K562 (cell line): ENCODE results near the gene LUZP1. TPM values are rescaled to one million over a fixed set of nuclear protein-coding genes. Genes with fewer than 3 reads are reported as not detected.

Experiments
- ATAC-seq: fragments of 200-7000 bp; cut with Tn5 transposase; 3 replicates; pipeline ENCODE4 v1.9.1; 2020; ENCODE audit warnings: moderate library complexity
- BruUV-seq: library from RNA; stranded (reverse); fragments of 400-500 nt; replicated peaks from 2 replicates; lab custom pipeline; 2021; lab: Mats Ljungman, UMichigan
- CTCF ChIA-PET: fragments of 300-600 bp; formaldehyde crosslinking; extraction: SDS; loops from one replicate; lab custom pipeline; 2021; ENCODE audit warnings: low intra/inter-chr PET ratio; lab: Yijun Ruan, JAX
- POLR2A ChIA-PET: fragments of 300-600, 350-650 bp; sonication (Branson Sonifier 250); formaldehyde crosslinking; extraction: SDS; loops from one replicate; lab custom pipeline; 2021; ENCODE audit warnings: antibody characterized with exemption, inconsistent platforms; lab: Yijun Ruan, JAX
- DNase-seq, 4 experiments: peaks; one replicate each; pipeline versions ENCODE4 v3.0.0 to v3.0.0-alpha.2; 2011 to 2018; ENCODE audit warnings: low spot score in 3 of 4, mixed read lengths in 3 of 4; ENCODE audit errors: extremely low read depth in 1 of 4
- FAIRE-seq: peaks from 2 replicates; lab custom pipeline; 2011; peaks lifted over from hg19 to GRCh38; lab: Jason Lieb, UNC
- H2AFZ ChIP-seq: 2 replicates; pipeline ENCODE4 v1.6.0; 2011; ENCODE audit warnings: low read depth, low read length, control low read depth, inconsistent platforms
- H3K27ac ChIP-seq: fragments of 200-600 bp; 3 replicates; pipeline ENCODE4 v1.8.0; 2011; ENCODE audit warnings: low read depth, mild to moderate bottlenecking, control low read depth, inconsistent platforms, low read length, moderate library complexity, mixed read lengths; ENCODE audit errors: extremely low read depth
- H3K27me3 ChIP-seq, 2 experiments: fragments of 300-600 bp in 1 of 2; 2 replicates in 1 of 2; 3 replicates in 1 of 2; pipeline versions ENCODE4 v1.6.0 to v1.8.0; 2011; ENCODE audit warnings: inconsistent platforms in 2 of 2, low read length in 2 of 2, mild to moderate bottlenecking in 1 of 2, mixed read lengths in 1 of 2, moderate library complexity in 1 of 2; ENCODE audit not compliant: control insufficient read depth in 2 of 2, insufficient read depth in 2 of 2
- H3K36me3 ChIP-seq: fragments of 300-600 bp; 3 replicates; pipeline ENCODE4 v1.8.0; 2011; ENCODE audit warnings: mild to moderate bottlenecking, low read length, inconsistent platforms; ENCODE audit not compliant: control insufficient read depth, insufficient read depth
- H3K4me1 ChIP-seq, 2 experiments: fragments of 200-600 bp in 1 of 2; replicated peaks in 1 of 2; 2 replicates in 1 of 2; 3 replicates in 1 of 2; pipeline versions ENCODE4 v1.5.1 to v1.8.0; 2011; ENCODE audit warnings: inconsistent platforms in 2 of 2, low read length in 2 of 2, mild to moderate bottlenecking in 1 of 2, mixed read lengths in 1 of 2, moderate library complexity in 1 of 2; ENCODE audit not compliant: control insufficient read depth in 2 of 2, insufficient read depth in 2 of 2
- H3K4me2 ChIP-seq: 2 replicates; pipeline ENCODE4 v1.6.1; 2011; ENCODE audit warnings: low read length, control low read depth, inconsistent platforms, mixed read lengths; ENCODE audit not compliant: insufficient read depth
- H3K4me3 ChIP-seq: fragments of 200-600 bp; sonication (generic), shearing (Covaris generic); 2 replicates; pipeline ENCODE4 v1.5.1; 2016; ENCODE audit warnings: control low read depth, inconsistent platforms
- H3K79me2 ChIP-seq: fragments of 200-600 bp; 3 replicates; pipeline ENCODE4 v1.8.0; 2011; ENCODE audit warnings: low read length, inconsistent platforms; ENCODE audit not compliant: control insufficient read depth, insufficient read depth
- H3K9ac ChIP-seq, 2 experiments: 2 replicates each; pipeline versions ENCODE4 v1.6.0 to v1.6.1; 2011; ENCODE audit warnings: low read depth in 2 of 2, low read length in 2 of 2, control low read depth in 1 of 2, inconsistent platforms in 1 of 2, mild to moderate bottlenecking in 1 of 2, mixed read lengths in 1 of 2; ENCODE audit not compliant: insufficient read depth in 1 of 2
- H3K9me1 ChIP-seq: one replicate; pipeline ENCODE4 v1.6.0; 2011; ENCODE audit warnings: inconsistent platforms, mild to moderate bottlenecking, low read length, moderate library complexity; ENCODE audit not compliant: control insufficient read depth, insufficient read depth
- H3K9me3 ChIP-seq: replicated peaks from 2 replicates; pipeline ENCODE4 v1.5.1; 2011; ENCODE audit warnings: low read depth, low read length, inconsistent platforms; ENCODE audit not compliant: control insufficient read depth, insufficient read depth
- H4K20me1 ChIP-seq: replicated peaks from 2 replicates; pipeline ENCODE4 v1.6.1; 2011; ENCODE audit warnings: low read length, inconsistent platforms, mixed read lengths; ENCODE audit not compliant: control insufficient read depth, insufficient read depth
- CXXC5 ChIP-seq: fragments of 250-450 bp; sonication (Bioruptor Pico); IDR thresholded peaks from 2 replicates; pipeline ENCODE4 v1.8.0; 2022; ENCODE audit warnings: inconsistent platforms, mild to moderate bottlenecking, moderate library complexity
- MBD1 ChIP-seq: fragments of 250-450 bp; sonication (Bioruptor Pico); IDR thresholded peaks from 2 replicates; pipeline ENCODE4 v1.8.0; 2022; ENCODE audit warnings: inconsistent platforms
- MLLT1 ChIP-seq, 2 experiments: fragments of 450-650 bp; IDR thresholded peaks; 2 replicates each; pipeline ENCODE4 v1.6.1; 2016
- NCOA6 ChIP-seq: fragments of 450-650 bp; IDR thresholded peaks from 2 replicates; pipeline ENCODE4 v1.6.1; 2017; ENCODE audit warnings: mild to moderate bottlenecking
- ZBTB40 ChIP-seq, 2 experiments: fragments of 450-650 bp in 1 of 2; sonication (generic) in 1 of 2; formaldehyde crosslinking in 1 of 2; IDR thresholded peaks; 2 replicates each; pipeline versions ENCODE4 v1.7.1 to v1.9.0; 2016 to 2022; ENCODE audit warnings: inconsistent platforms in 1 of 2, mild to moderate bottlenecking in 1 of 2, missing genetic modification reagents in 1 of 2
- ZNF23 ChIP-seq: fragments of 250-450 bp; sonication (Bioruptor Pico); IDR thresholded peaks from 2 replicates; pipeline ENCODE4 v1.4.0; 2020; ENCODE audit warnings: mild to moderate bottlenecking
- ZNF395 ChIP-seq: fragments of 200-800 bp; sonication (Bioruptor generic); IDR thresholded peaks from 2 replicates; pipeline ENCODE4 v1.6.1; 2017; ENCODE audit warnings: missing genetic modification characterization, missing compliant biosample characterization
- WGBS: fragments of 100-300 bp; shearing (Covaris generic); methylation state at CpG from one replicate; pipeline ENCODE4 v1.1.6; 2016; ENCODE audit warnings: low coverage, mixed read lengths; ENCODE audit not compliant: insufficient coverage; ENCODE audit errors: missing lambda C conversion rate; 5-methylcytosine and 5-hydroxymethylcytosine counted together
- in situ Hi-C: fragments of 300-500 bp; cut with MboI; formaldehyde crosslinking; loops from 4 replicates; pipeline ENCODE4 v1.15.0; 2018; ENCODE audit warnings: inconsistent platforms, mixed read lengths
- intact Hi-C: fragments of 100-400 bp; cut with micrococcal nuclease; formaldehyde crosslinking; loops from 2 replicates; pipeline ENCODE4 v1.14.2; 2022
- polyA plus RNA-seq, 8 experiments: library from polyadenylated mRNA; depleted of rRNA in 4 of 8; stranded (reverse) in 5 of 8; unstranded in 3 of 8; fragments of >200 nt; fragmentation: Nextera tagmentation in 2 of 8; fragmentation: Illumina TruSeq in 1 of 8; extraction: Ambion mirVana in 2 of 8; extraction: Trizol in 1 of 8; gene quantifications; 2 replicates each; pipeline versions ENCODE4 v1.2.1 to v1.2.3, GENCODE V29; 2011 to 2014; ENCODE audit warnings: inconsistent platforms in 1 of 8, missing spikeins in 1 of 8
- total RNA-seq, 7 experiments: library from RNA; depleted of rRNA in 6 of 7; stranded (reverse); fragments of >200 nt in 6 of 7; fragmentation: Illumina TruSeq in 2 of 7; extraction: Trizol in 2 of 7; gene quantifications; 2 replicates each; pipeline versions ENCODE4 v1.2.1 to v1.2.3, GENCODE V29; 2011 to 2021; ENCODE audit warnings: low replicate concordance in 1 of 7

LUZP1 gene
- total and polyA plus RNA-seq, 9 of the 15 experiments (the other 6 are each of a cell fraction or from before 2014, with no cell fraction given): 6.5 to 19.1 (median 12.4) TPM

GRCh38 chr1:23110391-23110790, 58.3 kb downstream of the LUZP1 start:
- Histone ChIP-seq H3K9ac (no peak overlapping the region), H4K20me1 (0 out of 2 replicates have a peak, but pooled peaks cover 4% of the 10 kb centered on the region), H3K79me2 (peaks cover 39% of the 10 kb centered on the region), H3K27me3 (no peaks in the 10 kb centered on the region), H3K36me3 (peaks cover 14% of the 10 kb centered on the region; the same call in 2 of the 3 replicates), H3K4me3 (no peak overlapping the region), H3K27ac (no peak overlapping the region; the same call in 2 of the 3 replicates), H3K9me3 (no peaks in the 10 kb centered on the region), H3K4me2 (no peak overlapping the region), H2AFZ (no peak overlapping the region), H3K9me1 (no peaks in the 10 kb centered on the region), H3K4me1 (peaks cover 25 to 44% of the 10 kb centered on the region in 2 experiments)
- intact Hi-C loops (no loop called here), in situ Hi-C loops (no loop called here)
- ChIA-PET POLR2A (interaction anchor here (0.6 to 1.4 kb wide), 4 partner anchors 8 to 31 kb away, joined by 3 to 4 read pairs (median 4); no protein-coding TSS in a partner anchor), CTCF (no interaction called here)
- DNase-seq (no peak), ATAC-seq (no peak), FAIRE-seq (no peak)
- no TSS peak for BruUV-seq
- 84% methylated on average over 5 of the region's 5 CpGs for WGBS
- TF ChIP-seq NCOA6 (no peak), MLLT1 (IDR thresholded peaks at IDR 0.05) (0 out of 4 replicates have a peak, but pooled peaks of 1 of the 2 experiments have one; percentile 38), ZNF395 (0 out of 2 replicates have a peak, but pooled peaks have one; percentile 6), CXXC5 (no peak), ZBTB40 (IDR thresholded peaks at IDR 0.05) (0 out of 2 replicates have a peak, but pooled peaks have one; percentile 23), ZBTB40 (CRISPR knock-in tag; IDR thresholded peaks at IDR 0.05) (no peak), MBD1 (CRISPR knock-in tag) (0 out of 2 replicates have a peak, but pooled peaks have one; percentile 52), ZNF23 (CRISPR knock-in tag) (no peak)
